A549 (cell line): ENCODE measurements around the gene DNAH11. TPM values are rescaled to one million over a fixed set of nuclear protein-coding genes. Genes with fewer than 3 reads are reported as not detected.
A peak's percentile ranks its signal among the peaks of the same experiment; 100 is the strongest.

ENCODE experiments used
- ATAC-seq, 2 experiments: fragments of 200-7000 bp in 1 of 2; fragments of >200 bp in 1 of 2; cut with Nextera tagmentation in 1 of 2; cut with Tn5 transposase in 1 of 2; 3 replicates each; pipeline versions ENCODE4 v1.8.0 to v1.9.1; 2018 to 2020; ENCODE audit warnings: mild to moderate bottlenecking in 1 of 2, moderate library complexity in 1 of 2
- CTCF ChIA-PET: fragments of 300-600 bp; sonication (Branson Sonifier 250); formaldehyde crosslinking; extraction: SDS; loops from one replicate; lab custom pipeline; 2021; ENCODE audit warnings: antibody characterized with exemption, inconsistent platforms; lab: Yijun Ruan, JAX
- POLR2A ChIA-PET: fragments of 350-600 bp; formaldehyde crosslinking; extraction: SDS; loops from one replicate; lab custom pipeline; 2021; ENCODE audit warnings: antibody characterized with exemption, inconsistent platforms; lab: Yijun Ruan, JAX
- DNase-seq, 2 experiments: peaks; one replicate each; pipeline versions ENCODE4 v3.0.0 to v3.0.0-alpha.2; 2011 to 2016; ENCODE audit warnings: low read depth in 1 of 2, low spot score in 1 of 2
- FAIRE-seq: peaks from 2 replicates; lab custom pipeline; 2011; peaks lifted over from hg19 to GRCh38; lab: Jason Lieb, UNC
- H3K27ac ChIP-seq, 2 experiments: fragments of >200 bp; sonication (Bioruptor Twin); formaldehyde crosslinking; 3 replicates each; pipeline ENCODE4 v1.5.1; 2016 to 2017
- H3K4me1 ChIP-seq: fragments of >200 bp; sonication (Bioruptor Twin); formaldehyde crosslinking; 3 replicates; pipeline ENCODE4 v1.6.1; 2016
- H3K4me2 ChIP-seq: fragments of >200 bp; sonication (Bioruptor Twin); formaldehyde crosslinking; 3 replicates; pipeline ENCODE4 v1.6.1; 2016
- H3K4me3 ChIP-seq: fragments of >200 bp; sonication (Bioruptor Twin); formaldehyde crosslinking; 3 replicates; pipeline ENCODE4 v1.5.1; 2016
- H3K9me3 ChIP-seq: fragments of >200 bp; sonication (Bioruptor Twin); formaldehyde crosslinking; 3 replicates; pipeline ENCODE4 v1.6.1; 2016
- CEBPB ChIP-seq, 2 experiments: fragments of >200 bp in 1 of 2; sonication (Bioruptor Twin) in 1 of 2; formaldehyde crosslinking in 1 of 2; IDR thresholded peaks; 2 replicates each; pipeline ENCODE4 v1.6.1; 2012 to 2016
- CHD2 ChIP-seq: fragments of 150-350 bp; IDR thresholded peaks from 2 replicates; pipeline ENCODE4 v1.6.1; 2014; ENCODE audit warnings: low read length; ENCODE audit not compliant: partially characterized antibody
- CHD4 ChIP-seq: fragments of 200-600 bp; sonication (generic); IDR thresholded peaks from 2 replicates; pipeline ENCODE4 v1.6.1; 2016; ENCODE audit warnings: antibody characterized with exemption, mild to moderate bottlenecking, borderline replicate concordance
- EHF ChIP-seq: fragments of 250-450 bp; sonication (Bioruptor Pico); IDR thresholded peaks from 2 replicates; pipeline ENCODE4 v1.5.0; 2020; ENCODE audit warnings: mild to moderate bottlenecking
- EHMT2 ChIP-seq: fragments of 200-600 bp; sonication (generic); IDR thresholded peaks from 2 replicates; pipeline ENCODE4 v1.6.1; 2016; ENCODE audit warnings: antibody characterized with exemption, low read depth, mild to moderate bottlenecking, moderate library complexity
- ELK1 ChIP-seq: fragments of 150-350 bp; IDR thresholded peaks from 2 replicates; pipeline ENCODE4 v1.6.1; 2014; ENCODE audit warnings: low read depth, mild to moderate bottlenecking, low read length
- EP300 ChIP-seq, 2 experiments: fragments of >200 bp; sonication (Bioruptor Twin); formaldehyde crosslinking; IDR thresholded peaks; 2 replicates in 1 of 2; 3 replicates in 1 of 2; pipeline ENCODE4 v1.6.1; 2016 to 2017
- ESRRA ChIP-seq: fragments of 150-350 bp; IDR thresholded peaks from 2 replicates; pipeline ENCODE4 v1.6.1; 2014; ENCODE audit warnings: mild to moderate bottlenecking, low read length, borderline replicate concordance
- FOSL2 ChIP-seq, 2 experiments: fragments of 450-650 bp in 1 of 2; fragments of >200 bp in 1 of 2; sonication (Bioruptor Twin) in 1 of 2; formaldehyde crosslinking; IDR thresholded peaks; 2 replicates each; pipeline versions ENCODE4 v1.5.0 to v1.6.1; 2016 to 2020; ENCODE audit warnings: mild to moderate bottlenecking in 1 of 2, moderate library complexity in 1 of 2
- FOXS1 ChIP-seq: fragments of 250-450 bp; sonication (Bioruptor Pico); IDR thresholded peaks from 2 replicates; pipeline ENCODE4 v1.5.0; 2020; ENCODE audit warnings: mild to moderate bottlenecking, moderate library complexity
- HMGXB4 ChIP-seq: fragments of 250-450 bp; sonication (Bioruptor Pico); IDR thresholded peaks from 2 replicates; pipeline ENCODE4 v1.5.0; 2021; ENCODE audit warnings: mild to moderate bottlenecking, moderate library complexity, borderline replicate concordance
- KDM1A ChIP-seq: fragments of 200-600 bp; sonication (generic); IDR thresholded peaks from 2 replicates; pipeline ENCODE4 v1.6.1; 2016; ENCODE audit warnings: low read depth, mild to moderate bottlenecking
- MYC ChIP-seq: IDR thresholded peaks from 2 replicates; pipeline ENCODE4 v1.6.1; 2012; ENCODE audit warnings: mild to moderate bottlenecking, inconsistent platforms, low read length, improper control_type of control experiment, borderline replicate concordance
- NFE2L2 ChIP-seq: fragments of 150-350 bp; conservative IDR thresholded peaks from 2 replicates; pipeline ENCODE4 v1.6.1; 2014; ENCODE audit warnings: low read length
- NPAS2 ChIP-seq: fragments of 250-450 bp; sonication (Bioruptor Pico); IDR thresholded peaks from 2 replicates; pipeline ENCODE4 v1.8.0; 2022; ENCODE audit warnings: mild to moderate bottlenecking, moderate library complexity, borderline replicate concordance
- POLR2AphosphoS2 ChIP-seq: conservative IDR thresholded peaks from 2 replicates; pipeline ENCODE4 v1.6.1; 2012; ENCODE audit warnings: low read length, improper control_type of control experiment, inconsistent platforms
- RAD21 ChIP-seq, 2 experiments: fragments of >200 bp in 1 of 2; sonication (Bioruptor Twin) in 1 of 2; formaldehyde crosslinking in 1 of 2; IDR thresholded peaks in 1 of 2; conservative IDR thresholded peaks in 1 of 2; 2 replicates in 1 of 2; 3 replicates in 1 of 2; pipeline ENCODE4 v1.6.1; 2012 to 2018; ENCODE audit warnings: inconsistent platforms in 1 of 2
- REST ChIP-seq: fragments of 200-600 bp; sonication (generic); IDR thresholded peaks from 2 replicates; pipeline ENCODE4 v1.6.1; 2016; ENCODE audit warnings: antibody characterized with exemption, mild to moderate bottlenecking, moderate library complexity
- RFX5 ChIP-seq: fragments of 450-650 bp; IDR thresholded peaks from 2 replicates; pipeline ENCODE4 v1.7.1; 2014; ENCODE audit warnings: antibody characterized with exemption, mild to moderate bottlenecking, moderate library complexity
- SMC3 ChIP-seq: fragments of >200 bp; sonication (Bioruptor Twin); formaldehyde crosslinking; IDR thresholded peaks from 3 replicates; pipeline ENCODE4 v1.6.1; 2018; ENCODE audit warnings: inconsistent platforms
- TP53 ChIP-seq: fragments of 250-450 bp; sonication (Bioruptor Pico); IDR thresholded peaks from 2 replicates; pipeline ENCODE4 v1.5.0; 2021; ENCODE audit warnings: mild to moderate bottlenecking, moderate library complexity
- ZC3H11A ChIP-seq: fragments of 450-650 bp; IDR thresholded peaks from 2 replicates; pipeline ENCODE4 v1.6.1; 2014; ENCODE audit warnings: antibody characterized with exemption, mild to moderate bottlenecking
- ZNF302 ChIP-seq: fragments of 250-450 bp; sonication (Bioruptor Pico); IDR thresholded peaks from 2 replicates; pipeline ENCODE4 v1.9.0; 2021; ENCODE audit warnings: inconsistent platforms, mild to moderate bottlenecking, moderate library complexity
- WGBS: methylation state at CpG from one replicate; pipeline ENCODE4 v1.1.6; 2017; ENCODE audit errors: missing lambda C conversion rate; 5-methylcytosine and 5-hydroxymethylcytosine counted together
- polyA plus RNA-seq, 4 experiments: library from polyadenylated mRNA; depleted of rRNA in 3 of 4; stranded (reverse); fragments of >200 nt; fragmentation: RNase III in 1 of 4; extraction: RNeasy Plus Mini Kit Qiagen cat#74134 plus additional on column Dnase treatment in 1 of 4; gene quantifications; 2 replicates in 3 of 4; 3 replicates in 1 of 4; pipeline ENCODE4 v1.2.3, GENCODE V29; 2011 to 2017
- TF ChIP-seq, protein P1 (sequence below): fragments of 250-450 bp; sonication (Bioruptor Pico); IDR thresholded peaks from 2 replicates; pipeline ENCODE4 v1.5.0; 2020; ENCODE audit warnings: low read depth, mild to moderate bottlenecking, moderate library complexity
- TF ChIP-seq, protein P2 (sequence below): fragments of >200 bp; sonication (Bioruptor Twin); formaldehyde crosslinking; IDR thresholded peaks from 3 replicates; pipeline ENCODE4 v1.5.1; 2016

The DNAH11 gene
- polyA plus RNA-seq, 2 of the 4 experiments (the other 2 are of a cell fraction), result 0.03 to 0.13 TPM

GRCh38 chr7:21566094-21566493 is 23.3 kb downstream of the DNAH11 start:
- H3K4me2 ChIP-seq, result no peak overlapping the region
- WGBS, result 45% methylated on average over 4 of the region's 4 CpGs
- no peaks in the 10 kb centered on the region for H3K9me3 ChIP-seq
- POLR2A ChIA-PET, result no interaction called here
- no peak for FAIRE-seq
- H3K4me3 ChIP-seq, result no peak overlapping the region
- H3K4me1 ChIP-seq, result no peaks in the 10 kb centered on the region
- CTCF ChIA-PET, result no interaction called here
- DNase-seq, result no peak
- no peak for ATAC-seq
- no peak overlapping the region for H3K27ac ChIP-seq
- TF ChIP-seq MYC (no peak), ELK1 (no peak), CEBPB (IDR thresholded peaks at IDR 0.05) (no peak), NFE2L2 (no peak), FOSL2 (IDR thresholded peaks at IDR 0.05) (no peak), FOSL2 (CRISPR knock-in tag; IDR thresholded peaks at IDR 0.05) (no peak), ESRRA (no peak), CHD4 (no peak), ZC3H11A (no peak), EHF (CRISPR knock-in tag) (no peak), HMGXB4 (no peak), EP300 (IDR thresholded peaks at IDR 0.05) (no peak), KDM1A (no peak), CHD2 (no peak), NPAS2 (no peak), EHMT2 (no peak), SMC3 (no peak), ZNF302 (CRISPR knock-in tag) (no peak), TP53 (CRISPR knock-in tag) (no peak)
- TF ChIP-seq, protein P1, sequence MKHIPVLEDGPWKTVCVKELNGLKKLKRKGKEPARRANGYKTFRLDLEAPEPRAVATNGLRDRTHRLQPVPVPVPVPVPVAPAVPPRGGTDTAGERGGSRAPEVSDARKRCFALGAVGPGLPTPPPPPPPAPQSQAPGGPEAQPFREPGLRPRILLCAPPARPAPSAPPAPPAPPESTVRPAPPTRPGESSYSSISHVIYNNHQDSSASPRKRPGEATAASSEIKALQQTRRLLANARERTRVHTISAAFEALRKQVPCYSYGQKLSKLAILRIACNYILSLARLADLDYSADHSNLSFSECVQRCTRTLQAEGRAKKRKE (CRISPR knock-in tag), result no peak

DNA sequence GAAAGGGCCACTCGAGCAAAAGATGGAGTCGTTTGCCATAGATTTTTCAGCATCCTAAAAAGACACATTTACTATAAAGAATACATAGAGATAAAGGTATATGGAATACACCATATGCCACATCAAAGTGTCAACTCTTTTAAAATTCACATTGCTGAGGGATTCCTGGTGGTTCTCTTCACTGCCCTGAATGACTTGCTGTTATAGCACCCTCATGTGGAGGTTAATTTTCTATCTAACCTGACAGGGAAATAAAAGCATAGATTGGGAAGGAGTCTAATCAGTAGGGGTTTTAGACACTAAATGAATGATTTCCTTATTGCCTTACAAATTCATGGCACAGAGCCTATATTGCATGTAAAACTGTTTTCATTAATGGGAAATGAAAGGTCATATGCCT is 25.9 kb downstream of the DNAH11 start:
- TF ChIP-seq EP300 (IDR thresholded peaks at IDR 0.05) (no peak), RFX5 (no peak), RAD21 (conservative IDR thresholded peaks at IDR 0.05 in 1 of 2, IDR thresholded peaks at IDR 0.05 in 1 of 2) (peak; percentile 34 to 43; a peak in 3 of 5 replicates), FOXS1 (CRISPR knock-in tag) (no peak), SMC3 (peak; percentile 33; the same call in 1 of the 3 replicates), POLR2AphosphoS2 (no peak), NPAS2 (no peak), REST (no peak)
- TF ChIP-seq, protein P2, sequence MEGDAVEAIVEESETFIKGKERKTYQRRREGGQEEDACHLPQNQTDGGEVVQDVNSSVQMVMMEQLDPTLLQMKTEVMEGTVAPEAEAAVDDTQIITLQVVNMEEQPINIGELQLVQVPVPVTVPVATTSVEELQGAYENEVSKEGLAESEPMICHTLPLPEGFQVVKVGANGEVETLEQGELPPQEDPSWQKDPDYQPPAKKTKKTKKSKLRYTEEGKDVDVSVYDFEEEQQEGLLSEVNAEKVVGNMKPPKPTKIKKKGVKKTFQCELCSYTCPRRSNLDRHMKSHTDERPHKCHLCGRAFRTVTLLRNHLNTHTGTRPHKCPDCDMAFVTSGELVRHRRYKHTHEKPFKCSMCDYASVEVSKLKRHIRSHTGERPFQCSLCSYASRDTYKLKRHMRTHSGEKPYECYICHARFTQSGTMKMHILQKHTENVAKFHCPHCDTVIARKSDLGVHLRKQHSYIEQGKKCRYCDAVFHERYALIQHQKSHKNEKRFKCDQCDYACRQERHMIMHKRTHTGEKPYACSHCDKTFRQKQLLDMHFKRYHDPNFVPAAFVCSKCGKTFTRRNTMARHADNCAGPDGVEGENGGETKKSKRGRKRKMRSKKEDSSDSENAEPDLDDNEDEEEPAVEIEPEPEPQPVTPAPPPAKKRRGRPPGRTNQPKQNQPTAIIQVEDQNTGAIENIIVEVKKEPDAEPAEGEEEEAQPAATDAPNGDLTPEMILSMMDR, result peak; percentile 24; the same call in 2 of the 3 replicates
- no peaks in the 10 kb centered on the region for H3K9me3 ChIP-seq
- 20% methylated on average over 2 of the region's 2 CpGs for WGBS
- POLR2A ChIA-PET, result no interaction called here
- H3K4me2 ChIP-seq, result no peak overlapping the region
- peak; percentile 68 to 74; a peak in 4 of 6 replicates for ATAC-seq
- no peak for FAIRE-seq
- H3K4me1 ChIP-seq, result no peaks in the 10 kb centered on the region
- H3K27ac ChIP-seq, result no peak overlapping the region
- DNase-seq, result peak in 1 of 2 experiments; percentile 7
- no peak overlapping the region for H3K4me3 ChIP-seq
- CTCF ChIA-PET, result interaction anchor here (4.0 kb wide), 1 partner anchor 199 kb away, joined by 19 read pairs; no protein-coding TSS in a partner anchor
